NT2/D1 (cell line): ENCODE data around the gene MAML3.

Source experiments
- YY1 ChIP-seq: IDR thresholded peaks from 2 replicates; pipeline ENCODE4 v1.6.1; 2011; ENCODE audit not compliant: insufficient read length, insufficient read depth
- ZNF274 ChIP-seq: IDR thresholded peaks from 2 replicates; pipeline ENCODE4 v1.6.1; 2011; ENCODE audit warnings: mild to moderate bottlenecking, low read depth, low read length

DNA sequence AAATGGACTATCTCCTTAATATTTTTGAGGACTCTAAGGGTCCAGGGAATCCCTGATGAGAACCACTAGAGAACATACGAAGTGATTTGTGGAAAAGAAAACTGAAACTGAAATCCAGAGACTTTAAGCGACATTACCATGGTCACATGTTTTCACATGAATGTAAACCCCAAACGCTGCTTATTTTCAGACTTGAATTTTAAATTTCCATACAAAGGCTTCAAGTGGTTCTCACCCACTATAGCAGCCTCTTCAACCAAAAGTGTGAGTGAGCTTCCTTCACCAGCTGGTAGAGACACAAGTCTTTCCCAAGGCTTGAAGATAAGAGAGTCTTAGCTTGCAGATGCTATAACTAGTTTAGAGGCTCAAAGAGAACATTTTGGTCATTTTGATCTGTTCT, 255.7 kb downstream of the MAML3 start:
- no peak for TF ChIP-seq YY1
- TF ChIP-seq ZNF274: no peak
